ENCODE data around the gene TOMT. TPM values are rescaled to one million over a fixed set of nuclear protein-coding genes. Genes with fewer than 3 reads are reported as not detected.

The TOMT gene
- total RNA-seq, 1 experiment from 2014 or later, result not detected

GRCh38 chr11:72114570-72114969 is 8.8 kb downstream of the TOMT start:
- H3K36me3 ChIP-seq (ENCODE audit: control insufficient read depth, insufficient read depth, low read length), result no peaks in the 10 kb centered on the region
- ATAC-seq (no peak), DNase-seq (ENCODE audit: low read depth, low spot score) (no peak)
- POLR2A ChIA-PET, result no interaction called here
- H3K4me1 ChIP-seq (ENCODE audit: control insufficient read depth, insufficient read depth, low read length), result peaks cover 16% of the 10 kb centered on the region
- no TSS peak for BruUV-seq (replicated peaks)
- no peak for TF ChIP-seq CTCF (IDR thresholded peaks at IDR 0.05)
- TF ChIP-seq POLR2AphosphoS5 (IDR thresholded peaks at IDR 0.05; ENCODE audit: low read depth, low read length), result no peak
- no peak for TF ChIP-seq SIN3A (IDR thresholded peaks at IDR 0.05; ENCODE audit: borderline replicate concordance, insufficient read depth, low read depth, low read length)
- TF ChIP-seq, protein P1, sequence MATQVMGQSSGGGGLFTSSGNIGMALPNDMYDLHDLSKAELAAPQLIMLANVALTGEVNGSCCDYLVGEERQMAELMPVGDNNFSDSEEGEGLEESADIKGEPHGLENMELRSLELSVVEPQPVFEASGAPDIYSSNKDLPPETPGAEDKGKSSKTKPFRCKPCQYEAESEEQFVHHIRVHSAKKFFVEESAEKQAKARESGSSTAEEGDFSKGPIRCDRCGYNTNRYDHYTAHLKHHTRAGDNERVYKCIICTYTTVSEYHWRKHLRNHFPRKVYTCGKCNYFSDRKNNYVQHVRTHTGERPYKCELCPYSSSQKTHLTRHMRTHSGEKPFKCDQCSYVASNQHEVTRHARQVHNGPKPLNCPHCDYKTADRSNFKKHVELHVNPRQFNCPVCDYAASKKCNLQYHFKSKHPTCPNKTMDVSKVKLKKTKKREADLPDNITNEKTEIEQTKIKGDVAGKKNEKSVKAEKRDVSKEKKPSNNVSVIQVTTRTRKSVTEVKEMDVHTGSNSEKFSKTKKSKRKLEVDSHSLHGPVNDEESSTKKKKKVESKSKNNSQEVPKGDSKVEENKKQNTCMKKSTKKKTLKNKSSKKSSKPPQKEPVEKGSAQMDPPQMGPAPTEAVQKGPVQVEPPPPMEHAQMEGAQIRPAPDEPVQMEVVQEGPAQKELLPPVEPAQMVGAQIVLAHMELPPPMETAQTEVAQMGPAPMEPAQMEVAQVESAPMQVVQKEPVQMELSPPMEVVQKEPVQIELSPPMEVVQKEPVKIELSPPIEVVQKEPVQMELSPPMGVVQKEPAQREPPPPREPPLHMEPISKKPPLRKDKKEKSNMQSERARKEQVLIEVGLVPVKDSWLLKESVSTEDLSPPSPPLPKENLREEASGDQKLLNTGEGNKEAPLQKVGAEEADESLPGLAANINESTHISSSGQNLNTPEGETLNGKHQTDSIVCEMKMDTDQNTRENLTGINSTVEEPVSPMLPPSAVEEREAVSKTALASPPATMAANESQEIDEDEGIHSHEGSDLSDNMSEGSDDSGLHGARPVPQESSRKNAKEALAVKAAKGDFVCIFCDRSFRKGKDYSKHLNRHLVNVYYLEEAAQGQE (IDR thresholded peaks at IDR 0.05; ENCODE audit: insufficient read depth in 1 of 2, low read depth in 2 of 2, low read length in 1 of 2), result no peak
- TF ChIP-seq TCF7L2 (IDR thresholded peaks at IDR 0.05; ENCODE audit: low read depth, low read length), result no peak
- no peak overlapping the region for H3K27ac ChIP-seq (ENCODE audit: low read length)
- no peaks in the 10 kb centered on the region for H3K9me3 ChIP-seq (ENCODE audit: control insufficient read depth, insufficient read depth, low read depth, low read length)
- intact Hi-C loops (cut with micrococcal nuclease; ENCODE audit: unreplicated experiment) (no loop called here), in situ Hi-C loops (cut with HindIII; ENCODE audit: low pct_unique_long_range_greater_than_20kb, low sequenced_read_pairs) (no loop called here)
- CTCF ChIA-PET, result no interaction called here
- H3K4me3 ChIP-seq (ENCODE audit: low read depth in 2 of 2, low read length in 2 of 2), result no peak overlapping the region
- no peaks in the 10 kb centered on the region for H3K27me3 ChIP-seq (ENCODE audit: control insufficient read depth, insufficient read depth, low read length)

DNA sequence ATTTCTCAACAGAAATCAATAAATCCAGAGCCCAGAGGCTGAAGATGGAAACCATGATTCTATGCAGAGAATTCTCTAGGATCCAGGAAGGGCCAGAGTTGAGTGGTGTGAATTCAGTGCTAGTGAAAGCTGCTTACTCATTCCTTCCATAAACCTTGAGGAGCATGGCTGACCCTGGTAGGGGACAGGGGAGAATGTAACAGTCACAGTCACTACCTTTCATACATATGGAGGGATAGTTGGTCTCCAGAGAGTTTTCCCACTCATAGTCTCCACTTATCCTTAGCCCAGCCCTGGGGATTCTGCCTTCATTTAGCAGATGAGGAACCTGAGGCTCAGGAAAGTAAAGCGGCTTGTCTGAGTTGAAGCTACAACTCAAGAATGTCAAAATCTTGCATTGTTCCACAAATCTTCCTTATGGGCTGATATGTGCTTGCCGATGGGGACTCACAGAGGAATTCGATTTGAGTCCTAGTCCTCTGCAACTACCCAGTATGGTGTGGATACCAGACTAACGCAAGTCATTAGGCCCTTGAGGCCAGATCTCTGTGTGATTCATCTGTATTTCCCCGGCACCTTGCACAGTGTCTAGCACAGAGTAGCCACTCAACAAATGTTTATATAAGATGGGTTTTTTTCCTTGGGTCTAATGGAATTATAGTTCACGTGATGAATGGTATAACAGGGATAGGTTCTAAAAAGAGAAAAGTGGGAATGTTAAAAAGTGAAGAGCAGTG is 10.5 kb downstream of the TOMT start:
- no TSS peak for BruUV-seq (replicated peaks)
- ChIA-PET POLR2A (no interaction called here), CTCF (interaction anchor here (0.6 kb wide), 1 partner anchor 33 kb away, joined by 6 read pairs; no protein-coding TSS in a partner anchor)
- in situ Hi-C loops (cut with HindIII; ENCODE audit: low pct_unique_long_range_greater_than_20kb, low sequenced_read_pairs), result no loop called here
- Histone ChIP-seq H3K4me1 (ENCODE audit: control insufficient read depth, insufficient read depth, low read length) (peaks cover 15% of the 10 kb centered on the region), H3K27ac (ENCODE audit: low read length) (no peak overlapping the region), H3K4me3 (ENCODE audit: low read depth in 2 of 2, low read length in 2 of 2) (no peak overlapping the region), H3K9me3 (ENCODE audit: control insufficient read depth, insufficient read depth, low read depth, low read length) (no peaks in the 10 kb centered on the region), H3K36me3 (ENCODE audit: control insufficient read depth, insufficient read depth, low read length) (no peaks in the 10 kb centered on the region), H3K27me3 (ENCODE audit: control insufficient read depth, insufficient read depth, low read length) (no peaks in the 10 kb centered on the region)
- DNase-seq (ENCODE audit: low read depth, low spot score), result no peak
- ATAC-seq, result no peak
- intact Hi-C loops (cut with micrococcal nuclease; ENCODE audit: unreplicated experiment), result no loop called here
- TF ChIP-seq, protein P1 (IDR thresholded peaks at IDR 0.05; ENCODE audit: insufficient read depth in 1 of 2, low read depth in 2 of 2, low read length in 1 of 2), result no peak
- no peak for TF ChIP-seq POLR2AphosphoS5 (IDR thresholded peaks at IDR 0.05; ENCODE audit: low read depth, low read length)
- TF ChIP-seq CTCF (IDR thresholded peaks at IDR 0.05), result no peak
- no peak for TF ChIP-seq TCF7L2 (IDR thresholded peaks at IDR 0.05; ENCODE audit: low read depth, low read length)
